ENCODE measurements around the gene TTC5.

DNA sequence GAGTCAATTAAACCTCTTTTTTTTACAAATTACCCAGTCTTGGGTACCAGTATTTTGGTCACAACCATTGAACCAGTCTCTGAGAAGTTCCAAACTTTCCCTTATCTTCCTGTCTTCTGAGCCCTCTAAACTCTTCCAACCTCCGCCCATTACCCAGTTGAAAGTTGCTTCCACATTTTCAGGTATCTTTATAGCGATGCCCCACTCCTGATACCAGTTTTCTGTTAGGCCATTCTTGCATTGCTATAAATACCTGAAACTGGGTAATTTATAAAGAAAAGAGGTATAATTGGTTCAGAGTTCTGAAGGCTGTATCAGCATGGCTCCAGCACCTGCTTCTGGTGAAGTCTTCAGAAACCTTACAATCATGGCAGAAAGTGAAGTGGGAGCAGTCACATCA, 31.7 kb downstream of the TTC5 start:
- TF ChIP-seq CTCF (IDR thresholded peaks at IDR 0.05; ENCODE audit: insufficient read depth, low read length, poor library complexity, severe bottlenecking) (no peak), EZH2phosphoT487 (conservative IDR thresholded peaks at IDR 0.05; ENCODE audit: low read length) (no peak)
